DOHH2 (cell line): ENCODE results near the gene FA2H.

Experiments used
- H3F3A ChIP-seq: fragments of 200-600 bp; sonication (generic), shearing (Covaris generic); 2 replicates; pipeline ENCODE4 v1.6.0; 2016; ENCODE audit warnings: antibody characterized with exemption, mild to moderate bottlenecking; ENCODE audit not compliant: control insufficient read depth, insufficient read depth
- H3K27ac ChIP-seq: fragments of 200-600 bp; sonication (generic); 2 replicates; pipeline ENCODE4 v1.5.1; 2014; ENCODE audit warnings: low read depth, mild to moderate bottlenecking, low read length, moderate library complexity
- H3K27me3 ChIP-seq: fragments of 200-600 bp; sonication (generic); 2 replicates; pipeline ENCODE4 v1.6.1; 2014; ENCODE audit warnings: mild to moderate bottlenecking, low read length, mixed read lengths; ENCODE audit not compliant: control insufficient read depth
- H3K36me3 ChIP-seq: fragments of 200-600 bp; sonication (generic); 2 replicates; pipeline ENCODE4 v1.6.1; 2014; ENCODE audit warnings: mild to moderate bottlenecking, low read length, moderate library complexity, mixed read lengths; ENCODE audit not compliant: control insufficient read depth
- H3K4me1 ChIP-seq: fragments of 200-600 bp; sonication (generic); 2 replicates; pipeline ENCODE4 v1.6.1; 2014; ENCODE audit warnings: mild to moderate bottlenecking, low read length, mixed read lengths; ENCODE audit not compliant: control insufficient read depth
- H3K4me2 ChIP-seq: fragments of 200-600 bp; sonication (generic); 2 replicates; pipeline ENCODE4 v1.6.0; 2014; ENCODE audit warnings: mild to moderate bottlenecking, low read length, moderate library complexity
- H3K4me3 ChIP-seq: fragments of 200-600 bp; sonication (generic); 2 replicates; pipeline ENCODE4 v1.5.1; 2014; ENCODE audit warnings: mild to moderate bottlenecking, low read length, mixed read lengths
- H3K79me2 ChIP-seq: fragments of 200-600 bp; sonication (generic); 2 replicates; pipeline ENCODE4 v1.6.1; 2014; ENCODE audit warnings: mild to moderate bottlenecking, low read length, mixed read lengths; ENCODE audit not compliant: control insufficient read depth
- H3K9me2 ChIP-seq: fragments of 200-600 bp; sonication (generic); replicated peaks from 2 replicates; pipeline ENCODE4 v1.6.1; 2014; ENCODE audit warnings: mild to moderate bottlenecking, low read length, mixed read lengths; ENCODE audit not compliant: control insufficient read depth
- H3K9me3 ChIP-seq: fragments of 200-600 bp; sonication (generic); 2 replicates; pipeline ENCODE4 v1.6.1; 2014; ENCODE audit warnings: antibody characterized with exemption, low read length, mixed read lengths; ENCODE audit not compliant: control insufficient read depth, insufficient read depth
- H4K20me1 ChIP-seq: fragments of 200-600 bp; sonication (generic); 2 replicates; pipeline ENCODE4 v1.6.0; 2014; ENCODE audit warnings: low read depth, mild to moderate bottlenecking, antibody characterized with exemption, low read length, moderate library complexity; ENCODE audit not compliant: control insufficient read depth, insufficient read depth
- CTCF ChIP-seq: fragments of 200-600 bp; sonication (generic); IDR thresholded peaks from one replicate; pipeline ENCODE4 v1.5.1; 2014; ENCODE audit warnings: antibody characterized with exemption, mild to moderate bottlenecking, low read depth, low read length; ENCODE audit not compliant: poor library complexity, severe bottlenecking
- EZH2phosphoT487 ChIP-seq: fragments of 200-600 bp; sonication (generic); IDR thresholded peaks from 2 replicates; pipeline ENCODE4 v1.6.1; 2017; ENCODE audit warnings: borderline replicate concordance, mild to moderate bottlenecking, antibody characterized with exemption, low read length, moderate library complexity, mixed read lengths

FA2H gene

GRCh38 chr16:74700438-74701225 is 74.0 kb downstream of the FA2H start, which contains the start of gene MLKL:
TSS of gene MLKL (minus strand) at chr16:74700862. CDS start at chr16:74695757, 5,105 bp downstream.
- H3K4me3 ChIP-seq = peak within 1 kb of the TSS; percentile 49
- no peak within 1 kb of the TSS for H3K27ac ChIP-seq

GRCh38 chr16:74700116-74700437 is 74.5 kb downstream of the FA2H start:
- H3F3A ChIP-seq = peaks cover 6% of the 10 kb centered on the region; the same call in 1 of the 2 replicates
- H4K20me1 ChIP-seq = no peaks in the 10 kb centered on the region
- H3K4me2 ChIP-seq = peak overlapping the region; percentile 73
- H3K79me2 ChIP-seq = no peaks in the 10 kb centered on the region
- no peak for TF ChIP-seq EZH2phosphoT487
- no peak for TF ChIP-seq CTCF
- H3K4me3 ChIP-seq = peak overlapping the region; percentile 49
- no peaks in the 10 kb centered on the region for H3K9me3 ChIP-seq
- peaks cover 45% of the 10 kb centered on the region for H3K4me1 ChIP-seq
- peaks cover 36% of the 10 kb centered on the region for H3K27me3 ChIP-seq
- H3K9me2 ChIP-seq = no peaks in the 10 kb centered on the region
- no peaks in the 10 kb centered on the region for H3K36me3 ChIP-seq
- H3K27ac ChIP-seq = no peak overlapping the region

More at GRCh38 chr16:74700438-74701225, 74.0 kb downstream of the FA2H start, which contains the start of gene MLKL:
- Histone ChIP-seq H3K27me3 (peaks cover 36% of the 10 kb centered on the region), H3K4me1 (peaks cover 45% of the 10 kb centered on the region), H3K79me2 (no peaks in the 10 kb centered on the region), H3K36me3 (no peaks in the 10 kb centered on the region), H3K4me2 (peak within 1 kb of the TSS; percentile 73), H4K20me1 (no peaks in the 10 kb centered on the region), H3F3A (peaks cover 6% of the 10 kb centered on the region; the same call in 1 of the 2 replicates), H3K9me3 (no peaks in the 10 kb centered on the region), H3K9me2 (no peaks in the 10 kb centered on the region)
- TF ChIP-seq EZH2phosphoT487 (no peak), CTCF (peak; percentile 24)

- peak overlapping the region; percentile 10; the same call in 1 of the 2 replicates for H3K4me3 ChIP-seq
- H3K4me1 ChIP-seq = peaks cover 45% of the 10 kb centered on the region
- H3K4me2 ChIP-seq = peak overlapping the region; percentile 73
- TF ChIP-seq CTCF = no peak
- no peak for TF ChIP-seq EZH2phosphoT487
- H3K27me3 ChIP-seq = peaks cover 36% of the 10 kb centered on the region
- no peak overlapping the region for H3K27ac ChIP-seq
- H3K36me3 ChIP-seq = no peaks in the 10 kb centered on the region
- H3K9me2 ChIP-seq = no peaks in the 10 kb centered on the region
- H3F3A ChIP-seq = peaks cover 6% of the 10 kb centered on the region; the same call in 1 of the 2 replicates
- no peaks in the 10 kb centered on the region for H4K20me1 ChIP-seq
- H3K79me2 ChIP-seq = no peaks in the 10 kb centered on the region
- no peaks in the 10 kb centered on the region for H3K9me3 ChIP-seq
Observed at GRCh38 chr16:74699666-74700065, 75.0 kb downstream of the FA2H start.
